ENCODE measurements around the gene APOE.
"Not testable (repeated sequence)": the region's sequence is repeated elsewhere in the genome, so short reads cannot be mapped to it uniquely, and the experiment has no call there.

The APOE gene

DNA sequence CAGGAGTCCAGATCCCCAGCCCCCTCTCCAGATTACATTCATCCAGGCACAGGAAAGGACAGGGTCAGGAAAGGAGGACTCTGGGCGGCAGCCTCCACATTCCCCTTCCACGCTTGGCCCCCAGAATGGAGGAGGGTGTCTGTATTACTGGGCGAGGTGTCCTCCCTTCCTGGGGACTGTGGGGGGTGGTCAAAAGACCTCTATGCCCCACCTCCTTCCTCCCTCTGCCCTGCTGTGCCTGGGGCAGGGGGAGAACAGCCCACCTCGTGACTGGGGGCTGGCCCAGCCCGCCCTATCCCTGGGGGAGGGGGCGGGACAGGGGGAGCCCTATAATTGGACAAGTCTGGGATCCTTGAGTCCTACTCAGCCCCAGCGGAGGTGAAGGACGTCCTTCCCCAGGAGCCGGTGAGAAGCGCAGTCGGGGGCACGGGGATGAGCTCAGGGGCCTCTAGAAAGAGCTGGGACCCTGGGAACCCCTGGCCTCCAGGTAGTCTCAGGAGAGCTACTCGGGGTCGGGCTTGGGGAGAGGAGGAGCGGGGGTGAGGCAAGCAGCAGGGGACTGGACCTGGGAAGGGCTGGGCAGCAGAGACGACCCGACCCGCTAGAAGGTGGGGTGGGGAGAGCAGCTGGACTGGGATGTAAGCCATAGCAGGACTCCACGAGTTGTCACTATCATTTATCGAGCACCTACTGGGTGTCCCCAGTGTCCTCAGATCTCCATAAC is at the start of gene APOE:
Gene APOE, plus strand, starts transcription at position 360 of the 724 bp plus-strand sequence. CDS start 829 bp downstream, outside the sequence.
- no peak within 1 kb of the TSS for H3K27ac ChIP-seq (ENCODE audit: low read length)
- H3K9me3 ChIP-seq (ENCODE audit: control insufficient read depth in 2 of 2, low read length in 2 of 2) = no peaks in the 10 kb centered on the region
- peak within 1 kb of the TSS in 1 of 2 donors; percentile 21 for H3K9ac ChIP-seq (ENCODE audit: low read length in 2 of 2)

DNA sequence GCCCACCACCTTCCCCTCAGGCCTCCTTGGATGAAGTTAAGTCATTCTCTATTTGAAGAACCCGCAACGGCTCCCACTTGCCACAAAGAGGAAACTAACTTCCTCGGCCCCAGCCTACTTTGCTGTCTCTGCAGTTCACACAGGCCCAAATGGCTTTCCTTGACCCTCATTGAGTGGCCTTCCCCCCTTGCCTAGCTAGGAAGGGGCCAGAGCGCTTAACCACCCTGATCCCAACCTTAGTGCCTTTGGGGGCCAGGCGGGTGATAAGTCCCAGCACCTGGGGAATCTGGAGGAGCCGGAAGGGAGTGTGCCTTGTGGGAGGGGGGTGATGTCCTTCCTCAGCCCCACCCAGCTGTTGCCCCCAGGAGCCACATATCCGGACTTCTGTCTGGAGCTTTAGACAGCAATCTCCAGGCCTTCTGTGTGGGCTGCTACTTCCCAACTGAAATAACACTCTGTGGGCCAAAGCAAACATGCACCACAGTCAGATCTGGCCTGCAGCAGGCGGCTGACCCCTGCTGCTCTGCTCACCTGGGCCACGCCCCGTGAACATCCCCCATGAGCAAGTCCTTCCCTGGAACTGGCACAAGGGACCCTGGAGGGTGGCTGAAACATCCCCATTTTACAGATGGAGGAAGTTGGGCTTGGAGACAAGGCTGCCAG is 49.0 kb upstream of the APOE start:
- Histone ChIP-seq H3K9ac (ENCODE audit: low read length in 2 of 2) (no peak overlapping the region), H3K4me1 (ENCODE audit: control insufficient read depth, insufficient read depth, low read length) (peaks cover 5% of the 10 kb centered on the region), H3K27me3 (ENCODE audit: control insufficient read depth in 1 of 2, insufficient read depth in 2 of 2, low read length in 2 of 2) (no peaks in the 10 kb centered on the region), H3K9me3 (ENCODE audit: control insufficient read depth in 2 of 2, low read length in 2 of 2) (no peaks in the 10 kb centered on the region), H3K27ac (ENCODE audit: low read length) (no peak overlapping the region), H3K36me3 (ENCODE audit: control insufficient read depth in 2 of 2, insufficient read depth in 2 of 2, low read length in 2 of 2) (peaks cover 0 to 6% of the 10 kb centered on the region in 2 donors), H3K4me3 (ENCODE audit: low read length in 2 of 2) (no peak overlapping the region)

More for the DNA sequence above, at the start of gene APOE:
- H3K4me3 ChIP-seq (ENCODE audit: low read length in 2 of 2) = peak within 1 kb of the TSS in 1 of 2 donors; percentile 22
- peaks cover 3% of the 10 kb centered on the region for H3K4me1 ChIP-seq (ENCODE audit: control insufficient read depth, insufficient read depth, low read length)
- H3K36me3 ChIP-seq (ENCODE audit: control insufficient read depth in 2 of 2, insufficient read depth in 2 of 2, low read length in 2 of 2) = peaks cover 3 to 10% of the 10 kb centered on the region in 2 donors
- peaks cover 22% of the 10 kb centered on the region in 2 donors for H3K27me3 ChIP-seq (ENCODE audit: control insufficient read depth in 1 of 2, insufficient read depth in 2 of 2, low read length in 2 of 2)

DNA sequence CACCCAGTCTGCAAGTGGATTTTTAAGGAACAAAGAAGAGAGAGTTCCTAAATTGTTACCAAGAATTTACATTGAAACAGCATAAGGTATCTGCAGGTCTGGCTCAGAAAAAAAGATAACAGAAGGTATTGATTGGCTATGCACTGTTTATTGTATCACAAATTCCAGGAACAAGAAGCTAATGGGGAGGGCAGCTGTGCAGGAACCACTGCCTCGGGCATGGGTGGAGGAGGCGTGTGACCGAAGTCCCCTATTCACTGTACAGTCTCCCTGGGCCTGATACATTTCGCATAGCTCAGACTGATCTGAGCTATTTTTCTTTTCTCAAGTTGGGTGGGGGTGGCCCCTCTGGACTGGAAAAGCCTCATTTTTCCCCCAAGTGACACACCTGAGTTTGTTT is 47.8 kb upstream of the APOE start:
- Histone ChIP-seq H3K36me3 (ENCODE audit: control insufficient read depth in 2 of 2, insufficient read depth in 2 of 2, low read length in 2 of 2) (peaks cover 0 to 6% of the 10 kb centered on the region in 2 donors), H3K9me3 (ENCODE audit: control insufficient read depth in 2 of 2, low read length in 2 of 2) (no peaks in the 10 kb centered on the region), H3K4me3 (ENCODE audit: low read length in 2 of 2) (no peak overlapping the region), H3K27me3 (ENCODE audit: control insufficient read depth in 1 of 2, insufficient read depth in 2 of 2, low read length in 2 of 2) (no peaks in the 10 kb centered on the region), H3K4me1 (ENCODE audit: control insufficient read depth, insufficient read depth, low read length) (peaks cover 4% of the 10 kb centered on the region), H3K9ac (ENCODE audit: low read length in 2 of 2) (no peak overlapping the region), H3K27ac (ENCODE audit: low read length) (no peak overlapping the region)

DNA sequence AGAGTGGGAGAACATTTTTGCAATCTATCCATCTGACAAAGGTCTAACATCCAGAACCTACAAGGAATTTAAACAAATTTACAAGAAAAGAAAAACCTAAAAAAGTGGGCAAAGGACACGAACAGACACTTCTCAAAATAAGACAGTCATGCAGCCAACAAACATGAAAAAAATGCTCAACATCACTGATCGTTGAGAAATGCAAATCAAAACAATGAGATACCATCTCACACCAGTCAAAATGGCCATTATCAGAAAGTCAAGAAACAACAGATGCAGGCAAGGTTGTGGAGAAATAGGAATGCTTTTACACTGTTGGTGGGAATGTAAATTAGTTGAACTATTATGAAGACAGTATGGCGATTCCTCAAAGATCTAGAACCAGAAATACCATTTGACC is 44.0 kb upstream of the APOE start:
- H3K4me3 ChIP-seq (ENCODE audit: low read length in 2 of 2); H3K4me1 ChIP-seq (ENCODE audit: control insufficient read depth, insufficient read depth, low read length); H3K9ac ChIP-seq (ENCODE audit: low read length in 2 of 2); H3K27ac ChIP-seq (ENCODE audit: low read length); H3K9me3 ChIP-seq (ENCODE audit: control insufficient read depth in 2 of 2, low read length in 2 of 2); H3K27me3 ChIP-seq (ENCODE audit: control insufficient read depth in 1 of 2, insufficient read depth in 2 of 2, low read length in 2 of 2): not testable (repeated sequence)
- peaks cover 11 to 14% of the 10 kb centered on the region in 2 donors for H3K36me3 ChIP-seq (ENCODE audit: control insufficient read depth in 2 of 2, insufficient read depth in 2 of 2, low read length in 2 of 2)

DNA sequence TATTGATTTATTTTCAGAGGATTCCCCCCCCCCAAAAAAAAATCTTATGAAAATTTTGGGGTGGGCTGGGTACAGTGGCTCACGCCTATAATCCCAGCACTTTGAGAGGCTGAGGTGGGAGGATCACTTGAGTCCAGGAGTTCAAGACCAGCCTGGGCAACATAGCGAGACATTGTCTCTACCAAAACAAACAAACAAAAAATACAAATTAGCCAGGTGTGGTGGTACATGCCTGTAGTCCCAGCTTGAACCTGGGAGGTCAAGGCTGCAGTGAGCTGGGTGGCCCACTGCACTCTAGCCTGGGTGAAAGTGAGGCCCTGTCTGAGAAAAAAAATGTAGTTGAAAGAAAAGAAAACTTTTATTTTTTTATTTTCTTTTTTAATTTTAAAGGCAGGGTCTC is 41.6 kb upstream of the APOE start:
- Histone ChIP-seq H3K4me3 (ENCODE audit: low read length in 2 of 2) (no peak overlapping the region), H3K9ac (ENCODE audit: low read length in 2 of 2) (no peak overlapping the region), H3K36me3 (ENCODE audit: control insufficient read depth in 2 of 2, insufficient read depth in 2 of 2, low read length in 2 of 2) (peaks cover 14 to 16% of the 10 kb centered on the region in 2 donors), H3K4me1 (ENCODE audit: control insufficient read depth, insufficient read depth, low read length) (no peaks in the 10 kb centered on the region), H3K27me3 (ENCODE audit: control insufficient read depth in 1 of 2, insufficient read depth in 2 of 2, low read length in 2 of 2) (no peaks in the 10 kb centered on the region), H3K27ac (ENCODE audit: low read length) (no peak overlapping the region), H3K9me3 (ENCODE audit: control insufficient read depth in 2 of 2, low read length in 2 of 2) (no peaks in the 10 kb centered on the region)

DNA sequence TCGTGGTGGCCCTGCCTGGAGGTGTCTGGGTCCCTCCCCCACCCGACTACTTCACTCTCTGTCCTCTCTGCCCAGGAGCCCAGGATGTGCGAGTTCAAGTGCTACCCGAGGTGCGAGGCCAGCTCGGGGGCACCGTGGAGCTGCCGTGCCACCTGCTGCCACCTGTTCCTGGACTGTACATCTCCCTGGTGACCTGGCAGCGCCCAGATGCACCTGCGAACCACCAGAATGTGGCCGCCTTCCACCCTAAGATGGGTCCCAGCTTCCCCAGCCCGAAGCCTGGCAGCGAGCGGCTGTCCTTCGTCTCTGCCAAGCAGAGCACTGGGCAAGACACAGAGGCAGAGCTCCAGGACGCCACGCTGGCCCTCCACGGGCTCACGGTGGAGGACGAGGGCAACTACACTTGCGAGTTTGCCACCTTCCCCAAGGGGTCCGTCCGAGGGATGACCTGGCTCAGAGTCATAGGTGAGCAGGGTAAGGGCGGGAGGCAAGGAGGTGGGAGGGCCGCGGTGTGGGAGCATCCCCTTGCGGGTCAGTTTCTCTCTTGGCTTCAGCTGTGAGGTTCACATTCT is 40.3 kb upstream of the APOE start:
- Histone ChIP-seq H3K27me3 (ENCODE audit: control insufficient read depth in 1 of 2, insufficient read depth in 2 of 2, low read length in 2 of 2) (no peaks in the 10 kb centered on the region), H3K4me1 (ENCODE audit: control insufficient read depth, insufficient read depth, low read length) (peaks cover 2% of the 10 kb centered on the region), H3K27ac (ENCODE audit: low read length) (no peak overlapping the region), H3K4me3 (ENCODE audit: low read length in 2 of 2) (no peak overlapping the region), H3K9me3 (ENCODE audit: control insufficient read depth in 2 of 2, low read length in 2 of 2) (no peaks in the 10 kb centered on the region), H3K36me3 (ENCODE audit: control insufficient read depth in 2 of 2, insufficient read depth in 2 of 2, low read length in 2 of 2) (peaks cover 13 to 16% of the 10 kb centered on the region in 2 donors), H3K9ac (ENCODE audit: low read length in 2 of 2) (no peak overlapping the region)

DNA sequence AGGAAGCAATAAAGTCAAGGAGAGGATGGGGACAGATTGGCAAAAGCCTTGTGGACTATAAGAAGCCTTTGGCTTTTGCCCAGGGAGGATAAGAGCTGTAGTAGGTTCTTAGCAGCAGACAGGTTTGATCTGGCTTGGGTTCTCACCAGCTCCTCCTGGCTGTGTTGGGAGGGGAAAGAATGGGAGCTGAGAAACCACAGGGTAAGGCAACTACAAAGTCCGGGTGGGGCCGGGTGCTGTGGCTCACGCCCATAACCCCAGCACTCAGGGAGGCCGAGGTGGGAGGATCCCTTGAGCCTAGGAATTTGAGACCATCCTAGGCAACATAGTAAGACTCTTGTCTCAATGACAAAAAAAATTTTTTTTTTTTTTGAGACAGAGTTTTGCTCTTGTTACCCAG is 38.9 kb upstream of the APOE start:
- Histone ChIP-seq H3K4me1 (ENCODE audit: control insufficient read depth, insufficient read depth, low read length) (peaks cover 2% of the 10 kb centered on the region), H3K36me3 (ENCODE audit: control insufficient read depth in 2 of 2, insufficient read depth in 2 of 2, low read length in 2 of 2) (peaks cover 15 to 18% of the 10 kb centered on the region in 2 donors), H3K9ac (ENCODE audit: low read length in 2 of 2) (no peak overlapping the region), H3K27ac (ENCODE audit: low read length) (no peak overlapping the region), H3K27me3 (ENCODE audit: control insufficient read depth in 1 of 2, insufficient read depth in 2 of 2, low read length in 2 of 2) (no peaks in the 10 kb centered on the region), H3K4me3 (ENCODE audit: low read length in 2 of 2) (no peak overlapping the region), H3K9me3 (ENCODE audit: control insufficient read depth in 2 of 2, low read length in 2 of 2) (no peaks in the 10 kb centered on the region)

DNA sequence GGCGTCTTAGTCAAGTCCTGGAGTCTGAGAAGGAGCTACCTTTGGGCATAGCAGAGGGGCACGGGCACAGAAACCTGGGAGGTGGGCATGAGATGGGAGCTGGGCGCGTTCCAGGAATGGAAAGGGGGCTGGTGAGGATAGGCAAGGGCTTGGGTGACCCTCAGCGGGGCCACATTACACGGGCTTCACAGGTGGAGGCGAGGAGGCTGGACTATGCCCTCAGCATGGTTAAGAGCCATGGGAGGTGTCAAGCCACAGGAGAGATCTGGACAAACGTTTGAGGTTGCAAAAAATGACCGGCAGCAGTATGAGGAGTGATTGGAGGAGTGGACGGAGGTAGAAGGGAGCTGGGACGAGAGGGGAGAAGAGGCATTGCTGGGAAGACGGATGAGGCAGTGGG is 38.0 kb upstream of the APOE start:
- Histone ChIP-seq H3K4me3 (ENCODE audit: low read length in 2 of 2) (no peak overlapping the region), H3K4me1 (ENCODE audit: control insufficient read depth, insufficient read depth, low read length) (peaks cover 2% of the 10 kb centered on the region), H3K9ac (ENCODE audit: low read length in 2 of 2) (no peak overlapping the region), H3K36me3 (ENCODE audit: control insufficient read depth in 2 of 2, insufficient read depth in 2 of 2, low read length in 2 of 2) (peaks cover 24 to 27% of the 10 kb centered on the region in 2 donors), H3K27me3 (ENCODE audit: control insufficient read depth in 1 of 2, insufficient read depth in 2 of 2, low read length in 2 of 2) (no peaks in the 10 kb centered on the region), H3K9me3 (ENCODE audit: control insufficient read depth in 2 of 2, low read length in 2 of 2) (no peaks in the 10 kb centered on the region), H3K27ac (ENCODE audit: low read length) (no peak overlapping the region)

DNA sequence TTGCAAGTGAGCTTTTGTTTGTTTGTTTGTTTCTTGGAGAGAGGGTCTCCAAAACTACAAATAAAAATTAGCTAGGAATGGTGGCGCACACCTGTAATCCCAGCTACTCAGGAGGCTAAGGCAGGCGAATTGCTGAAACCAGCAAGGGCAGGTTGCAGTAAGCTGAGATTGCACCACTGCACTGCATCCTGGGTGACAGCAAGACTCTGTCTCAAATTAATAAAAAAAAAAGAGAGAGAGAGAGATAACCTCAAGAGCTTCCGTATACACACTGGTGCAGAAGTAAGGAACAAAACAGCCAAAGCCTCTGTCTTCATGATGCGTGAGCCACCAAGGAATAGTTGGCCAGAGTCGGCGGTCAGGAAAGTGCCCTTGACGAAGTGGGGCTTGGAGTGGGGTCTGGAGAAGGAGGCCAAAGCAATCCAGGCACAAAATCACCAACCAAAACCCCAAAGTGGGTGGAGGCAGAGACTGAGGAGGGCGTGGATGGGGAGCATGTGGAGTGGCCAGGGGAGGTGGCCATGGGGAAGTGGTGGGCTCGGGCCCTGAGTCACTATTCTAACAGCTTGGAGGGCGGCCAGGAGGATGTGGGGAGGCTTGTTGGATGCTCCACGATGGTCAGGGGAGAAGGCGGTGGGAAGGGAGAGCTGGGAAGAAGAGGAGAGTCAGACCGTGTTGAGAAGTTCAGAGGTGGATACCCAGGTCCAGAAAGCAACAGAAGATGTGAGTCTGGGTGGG is 35.7 kb upstream of the APOE start:
- H3K36me3 ChIP-seq (ENCODE audit: control insufficient read depth in 2 of 2, insufficient read depth in 2 of 2, low read length in 2 of 2) = peaks cover 39 to 45% of the 10 kb centered on the region in 2 donors
- H3K9ac ChIP-seq (ENCODE audit: low read length in 2 of 2) = peak overlapping the region in 1 of 2 donors; percentile 9
- no peak overlapping the region for H3K4me3 ChIP-seq (ENCODE audit: low read length in 2 of 2)
- H3K27me3 ChIP-seq (ENCODE audit: control insufficient read depth in 1 of 2, insufficient read depth in 2 of 2, low read length in 2 of 2) = no peaks in the 10 kb centered on the region
- H3K9me3 ChIP-seq (ENCODE audit: control insufficient read depth in 2 of 2, low read length in 2 of 2) = no peaks in the 10 kb centered on the region
- H3K4me1 ChIP-seq (ENCODE audit: control insufficient read depth, insufficient read depth, low read length) = peaks cover 2% of the 10 kb centered on the region
- H3K27ac ChIP-seq (ENCODE audit: low read length) = no peak overlapping the region

DNA sequence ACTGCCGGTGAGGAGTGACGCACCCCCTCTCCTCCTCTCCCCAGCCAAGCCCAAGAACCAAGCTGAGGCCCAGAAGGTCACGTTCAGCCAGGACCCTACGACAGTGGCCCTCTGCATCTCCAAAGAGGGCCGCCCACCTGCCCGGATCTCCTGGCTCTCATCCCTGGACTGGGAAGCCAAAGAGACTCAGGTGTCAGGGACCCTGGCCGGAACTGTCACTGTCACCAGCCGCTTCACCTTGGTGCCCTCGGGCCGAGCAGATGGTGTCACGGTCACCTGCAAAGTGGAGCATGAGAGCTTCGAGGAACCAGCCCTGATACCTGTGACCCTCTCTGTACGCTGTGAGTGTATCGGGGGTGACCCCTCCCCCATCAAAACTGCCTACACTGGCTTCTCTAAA is 33.8 kb upstream of the APOE start:
- Histone ChIP-seq H3K9ac (ENCODE audit: low read length in 2 of 2) (no peak overlapping the region), H3K9me3 (ENCODE audit: control insufficient read depth in 2 of 2, low read length in 2 of 2) (no peaks in the 10 kb centered on the region), H3K27ac (ENCODE audit: low read length) (no peak overlapping the region), H3K36me3 (ENCODE audit: control insufficient read depth in 2 of 2, insufficient read depth in 2 of 2, low read length in 2 of 2) (peaks cover 41 to 44% of the 10 kb centered on the region in 2 donors), H3K27me3 (ENCODE audit: control insufficient read depth in 1 of 2, insufficient read depth in 2 of 2, low read length in 2 of 2) (no peaks in the 10 kb centered on the region), H3K4me1 (ENCODE audit: control insufficient read depth, insufficient read depth, low read length) (peaks cover 2% of the 10 kb centered on the region), H3K4me3 (ENCODE audit: low read length in 2 of 2) (no peak overlapping the region)
